Measurements from ENCODE around the gene PTDSS2.
"Not testable (repeated sequence)": the region's sequence is repeated elsewhere in the genome, so short reads cannot be mapped to it uniquely, and the experiment has no call there.

DNA sequence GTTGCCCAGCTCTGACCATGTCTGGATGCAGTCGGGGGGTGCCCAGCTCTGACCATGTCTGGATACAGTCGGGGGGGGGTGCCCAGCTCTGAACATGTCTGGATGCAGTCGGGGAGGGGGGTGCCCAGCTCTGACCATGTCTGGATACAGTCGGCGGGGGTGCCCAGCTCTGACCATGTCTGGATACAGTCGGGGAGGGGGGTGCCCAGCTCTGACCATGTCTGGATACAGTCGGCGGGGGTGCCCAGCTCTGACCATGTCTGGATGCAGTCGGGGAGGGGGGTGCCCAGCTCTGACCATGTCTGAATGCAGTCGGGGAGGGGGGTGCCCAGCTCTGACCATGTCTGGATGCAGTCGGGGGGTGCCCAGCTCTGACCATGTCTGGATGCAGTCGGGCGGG, 39.4 kb upstream of the PTDSS2 start:
- not testable (repeated sequence) for TF ChIP-seq POLR2A (IDR thresholded peaks at IDR 0.05)
- TF ChIP-seq, protein P1, sequence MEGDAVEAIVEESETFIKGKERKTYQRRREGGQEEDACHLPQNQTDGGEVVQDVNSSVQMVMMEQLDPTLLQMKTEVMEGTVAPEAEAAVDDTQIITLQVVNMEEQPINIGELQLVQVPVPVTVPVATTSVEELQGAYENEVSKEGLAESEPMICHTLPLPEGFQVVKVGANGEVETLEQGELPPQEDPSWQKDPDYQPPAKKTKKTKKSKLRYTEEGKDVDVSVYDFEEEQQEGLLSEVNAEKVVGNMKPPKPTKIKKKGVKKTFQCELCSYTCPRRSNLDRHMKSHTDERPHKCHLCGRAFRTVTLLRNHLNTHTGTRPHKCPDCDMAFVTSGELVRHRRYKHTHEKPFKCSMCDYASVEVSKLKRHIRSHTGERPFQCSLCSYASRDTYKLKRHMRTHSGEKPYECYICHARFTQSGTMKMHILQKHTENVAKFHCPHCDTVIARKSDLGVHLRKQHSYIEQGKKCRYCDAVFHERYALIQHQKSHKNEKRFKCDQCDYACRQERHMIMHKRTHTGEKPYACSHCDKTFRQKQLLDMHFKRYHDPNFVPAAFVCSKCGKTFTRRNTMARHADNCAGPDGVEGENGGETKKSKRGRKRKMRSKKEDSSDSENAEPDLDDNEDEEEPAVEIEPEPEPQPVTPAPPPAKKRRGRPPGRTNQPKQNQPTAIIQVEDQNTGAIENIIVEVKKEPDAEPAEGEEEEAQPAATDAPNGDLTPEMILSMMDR (IDR thresholded peaks at IDR 0.05), result not testable (repeated sequence)

All from Peyer's patch (tissue), 4 donors.